Adipocyte (in vitro differentiated cells): ENCODE data around the gene TNFAIP8.

Experiments
- DNase-seq: peaks from one replicate; pipeline ENCODE4 v3.0.0-alpha.2; 2015; ENCODE audit warnings: low read depth
- H3K27me3 ChIP-seq: replicated peaks from 2 replicates; pipeline ENCODE4 v1.7.0; 2013; ENCODE audit warnings: mild to moderate bottlenecking, low read length, moderate library complexity; ENCODE audit not compliant: control insufficient read depth, insufficient read depth
- H3K36me3 ChIP-seq: 2 replicates; pipeline ENCODE4 v1.7.0; 2013; ENCODE audit warnings: low read length, mild to moderate bottlenecking, moderate library complexity; ENCODE audit not compliant: control insufficient read depth, insufficient read depth, severe bottlenecking
- H3K4me1 ChIP-seq: 2 replicates; pipeline ENCODE4 v1.7.0; 2013; ENCODE audit warnings: mild to moderate bottlenecking, low read length, moderate library complexity; ENCODE audit not compliant: control insufficient read depth, insufficient read depth
- H3K4me3 ChIP-seq: 2 replicates; pipeline ENCODE4 v1.7.0; 2013; ENCODE audit warnings: mild to moderate bottlenecking, low read length, moderate library complexity
- H3K9ac ChIP-seq: 2 replicates; pipeline ENCODE4 v1.7.0; 2013; ENCODE audit warnings: mild to moderate bottlenecking, low read length, moderate library complexity
- H3K9me3 ChIP-seq: 2 replicates; pipeline ENCODE4 v1.7.0; 2013; ENCODE audit warnings: mild to moderate bottlenecking, low read length, moderate library complexity; ENCODE audit not compliant: control insufficient read depth

Gene TNFAIP8

DNA sequence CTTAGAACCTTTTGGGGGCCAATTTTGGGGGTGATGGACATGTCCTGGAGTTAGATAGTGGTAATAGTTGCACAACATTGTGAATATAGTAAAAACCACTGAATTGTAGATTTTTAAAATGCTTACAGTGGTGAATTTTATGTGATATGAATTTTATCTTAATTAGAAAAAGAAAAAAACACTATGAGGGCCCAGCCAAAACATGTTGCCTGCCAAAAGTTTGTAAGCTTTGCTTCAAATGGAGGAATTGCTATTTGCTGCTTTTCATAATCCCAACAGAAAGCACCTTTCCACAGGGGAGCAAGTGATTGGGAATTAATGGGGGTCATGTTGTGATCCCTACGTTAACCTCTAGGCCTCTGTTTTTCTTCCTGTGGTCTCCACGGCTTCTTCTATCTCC is 19.1 kb downstream of the TNFAIP8 start:
- Histone ChIP-seq H3K27me3 (no peaks in the 10 kb centered on the region), H3K4me1 (peaks cover 21% of the 10 kb centered on the region), H3K9me3 (no peaks in the 10 kb centered on the region), H3K4me3 (no peak overlapping the region), H3K9ac (no peak overlapping the region), H3K36me3 (no peaks in the 10 kb centered on the region)
- no peak for DNase-seq

DNA sequence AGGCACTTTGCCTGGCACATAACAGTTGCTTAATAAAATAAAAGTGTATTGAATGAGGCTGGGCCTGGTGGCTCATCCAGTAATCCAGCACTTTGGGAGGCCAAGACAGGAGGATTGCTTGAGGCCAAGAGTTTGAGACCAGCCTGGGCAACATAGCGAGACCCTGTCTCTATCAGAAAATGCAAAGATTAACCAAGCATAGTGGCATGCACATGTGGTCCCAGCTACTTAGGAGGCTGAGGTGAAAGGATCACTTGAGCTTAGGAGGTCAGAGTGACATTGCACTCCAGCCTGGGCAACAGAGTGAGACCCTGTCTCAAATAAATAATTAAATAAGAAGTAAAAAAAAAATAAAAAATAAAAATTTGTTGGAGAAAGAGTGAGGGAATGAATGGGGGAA is 21.2 kb downstream of the TNFAIP8 start:
- Histone ChIP-seq H3K27me3 (no peaks in the 10 kb centered on the region), H3K4me3 (no peak overlapping the region), H3K9me3 (no peaks in the 10 kb centered on the region), H3K4me1 (peaks cover 7% of the 10 kb centered on the region), H3K9ac (no peak overlapping the region), H3K36me3 (no peaks in the 10 kb centered on the region)
- DNase-seq = no peak

- no peak overlapping the region for H3K9ac ChIP-seq
- no peaks in the 10 kb centered on the region for H3K36me3 ChIP-seq
- peaks cover 7% of the 10 kb centered on the region for H3K4me1 ChIP-seq
- no peak overlapping the region for H3K4me3 ChIP-seq
- no peaks in the 10 kb centered on the region for H3K27me3 ChIP-seq
- peak; percentile 64 for DNase-seq
- H3K9me3 ChIP-seq = no peaks in the 10 kb centered on the region
Observed at GRCh38 chr5:119378075-119378700, 22.4 kb downstream of the TNFAIP8 start.

- no peaks in the 10 kb centered on the region for H3K27me3 ChIP-seq
- H3K9ac ChIP-seq = no peak overlapping the region
- H3K9me3 ChIP-seq = no peaks in the 10 kb centered on the region
- H3K36me3 ChIP-seq = no peaks in the 10 kb centered on the region
- no peak for DNase-seq
- H3K4me3 ChIP-seq = no peak overlapping the region
- H3K4me1 ChIP-seq = peaks cover 7% of the 10 kb centered on the region
Observed at GRCh38 chr5:119379096-119379495, 23.3 kb downstream of the TNFAIP8 start.

DNA sequence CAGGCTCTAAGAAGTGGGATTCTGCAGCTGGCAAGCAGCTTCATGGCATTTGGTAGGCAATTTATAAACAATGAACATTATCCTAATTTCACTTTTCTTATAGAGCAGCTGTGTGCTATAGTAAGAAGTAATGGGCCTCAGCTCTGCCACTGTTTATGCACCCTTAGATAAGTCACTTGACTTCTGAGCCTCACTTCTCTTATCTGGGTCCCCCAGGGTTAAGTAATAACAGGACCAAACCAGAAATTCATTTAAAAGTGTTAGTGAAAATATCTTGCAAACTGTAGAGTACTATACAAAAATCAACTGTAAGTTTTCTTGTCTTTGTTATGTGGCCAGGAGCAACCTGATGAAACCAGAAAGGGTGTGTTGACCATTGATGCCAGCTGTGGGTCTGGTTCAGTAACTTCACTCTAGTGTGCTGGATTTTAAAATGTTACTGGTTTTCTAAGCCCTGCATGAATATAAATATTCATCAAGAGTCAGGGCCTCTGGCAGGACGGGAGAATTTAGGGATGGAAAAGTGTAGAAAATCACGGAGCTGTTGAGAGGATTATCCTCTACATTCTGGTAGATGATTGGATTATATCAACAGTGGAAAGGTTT is 24.2 kb downstream of the TNFAIP8 start:
- Histone ChIP-seq H3K27me3 (no peaks in the 10 kb centered on the region), H3K4me1 (peaks cover 7% of the 10 kb centered on the region), H3K9ac (no peak overlapping the region), H3K9me3 (no peaks in the 10 kb centered on the region), H3K4me3 (no peak overlapping the region), H3K36me3 (no peaks in the 10 kb centered on the region)
- DNase-seq = no peak

- Histone ChIP-seq H3K4me1 (peaks cover 12% of the 10 kb centered on the region), H3K4me3 (no peak overlapping the region), H3K36me3 (no peaks in the 10 kb centered on the region), H3K27me3 (no peaks in the 10 kb centered on the region), H3K9me3 (no peaks in the 10 kb centered on the region), H3K9ac (no peak overlapping the region)
- no peak for DNase-seq
Observed at GRCh38 chr5:119382169-119382568, 26.4 kb downstream of the TNFAIP8 start.

GRCh38 chr5:119383008-119383407 is 27.2 kb downstream of the TNFAIP8 start:
- no peaks in the 10 kb centered on the region for H3K36me3 ChIP-seq
- H3K9ac ChIP-seq = no peak overlapping the region
- peaks cover 12% of the 10 kb centered on the region for H3K4me1 ChIP-seq
- no peak overlapping the region for H3K4me3 ChIP-seq
- DNase-seq = no peak
- H3K27me3 ChIP-seq = no peaks in the 10 kb centered on the region
- H3K9me3 ChIP-seq = no peaks in the 10 kb centered on the region

DNA sequence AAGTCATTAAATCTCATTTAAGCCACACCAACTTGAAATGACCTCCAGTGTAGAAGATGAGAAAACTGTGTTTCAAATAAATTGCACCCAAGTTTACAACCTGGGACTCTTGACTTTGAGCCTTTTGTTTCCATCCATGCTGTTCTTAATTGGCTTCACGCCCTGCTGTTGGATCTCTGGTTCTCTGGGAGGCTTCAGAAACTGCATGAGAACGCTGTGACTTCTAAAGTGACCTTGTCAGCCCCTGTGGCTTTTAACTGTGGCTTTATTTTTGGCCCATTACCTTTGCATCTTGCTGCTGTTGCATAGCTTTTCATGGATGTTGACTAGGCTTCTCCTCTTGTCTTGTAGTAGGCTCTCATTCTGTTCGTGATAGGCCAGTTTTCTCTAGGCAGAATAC is 29.3 kb downstream of the TNFAIP8 start:
- no peaks in the 10 kb centered on the region for H3K27me3 ChIP-seq
- DNase-seq = no peak
- no peak overlapping the region for H3K9ac ChIP-seq
- no peaks in the 10 kb centered on the region for H3K9me3 ChIP-seq
- no peaks in the 10 kb centered on the region for H3K36me3 ChIP-seq
- no peak overlapping the region for H3K4me3 ChIP-seq
- H3K4me1 ChIP-seq = peaks cover 19% of the 10 kb centered on the region

DNA sequence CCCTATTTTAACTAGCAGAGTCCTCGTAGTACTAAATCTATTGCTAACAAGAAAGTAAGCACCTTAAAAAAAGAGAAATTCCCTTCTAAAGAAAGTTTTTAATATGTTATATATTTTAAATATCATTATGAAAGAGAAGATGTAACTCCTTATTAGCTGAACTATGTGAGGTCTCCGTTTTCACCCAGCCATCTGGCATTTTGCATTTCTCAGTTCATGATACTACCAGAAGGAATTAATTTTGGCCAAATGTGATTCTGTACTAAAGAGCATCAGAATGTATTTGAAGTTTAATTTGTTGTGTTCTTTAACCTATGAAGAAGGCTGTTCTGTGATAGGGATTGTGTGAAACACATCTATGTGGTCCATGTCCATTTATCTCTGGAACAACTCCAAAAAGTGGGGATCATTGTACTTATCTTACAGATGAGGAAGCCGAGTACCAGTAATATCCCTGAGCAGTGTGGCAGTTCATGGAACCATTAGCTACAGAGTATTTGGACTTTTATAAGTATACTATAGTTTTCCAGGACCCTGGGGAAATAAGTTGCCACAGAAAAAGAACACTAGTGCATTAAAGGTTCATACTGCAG is 29.8 kb downstream of the TNFAIP8 start:
- Histone ChIP-seq H3K4me1 (peaks cover 23% of the 10 kb centered on the region), H3K27me3 (no peaks in the 10 kb centered on the region), H3K36me3 (no peaks in the 10 kb centered on the region), H3K4me3 (no peak overlapping the region), H3K9ac (no peak overlapping the region), H3K9me3 (no peaks in the 10 kb centered on the region)
- DNase-seq = no peak

GRCh38 chr5:119386596-119387344 is 31.0 kb downstream of the TNFAIP8 start:
- DNase-seq = no peak
- H3K9me3 ChIP-seq = no peaks in the 10 kb centered on the region
- H3K36me3 ChIP-seq = no peaks in the 10 kb centered on the region

GRCh38 chr5:119387945-119388618 is 32.3 kb downstream of the TNFAIP8 start:
- no peaks in the 10 kb centered on the region for H3K36me3 ChIP-seq
- DNase-seq = no peak
- H3K4me3 ChIP-seq = no peak overlapping the region
- peaks cover 32% of the 10 kb centered on the region for H3K4me1 ChIP-seq
- no peak overlapping the region for H3K9ac ChIP-seq
- H3K9me3 ChIP-seq = no peaks in the 10 kb centered on the region
- H3K27me3 ChIP-seq = no peaks in the 10 kb centered on the region

More at GRCh38 chr5:119386596-119387344, 31.0 kb downstream of the TNFAIP8 start:
- Histone ChIP-seq H3K4me3 (no peak overlapping the region), H3K27me3 (no peaks in the 10 kb centered on the region), H3K4me1 (peaks cover 23% of the 10 kb centered on the region), H3K9ac (no peak overlapping the region)
